NCI-H526 treated with DMSO at 0.1 percent for 48 hours (cell line): ENCODE data around the gene H19.

Source experiments
- DNase-seq: peaks from one replicate; lab custom pipeline; 2025; lab: John Stamatoyannopoulos, UW

The H19 gene

DNA sequence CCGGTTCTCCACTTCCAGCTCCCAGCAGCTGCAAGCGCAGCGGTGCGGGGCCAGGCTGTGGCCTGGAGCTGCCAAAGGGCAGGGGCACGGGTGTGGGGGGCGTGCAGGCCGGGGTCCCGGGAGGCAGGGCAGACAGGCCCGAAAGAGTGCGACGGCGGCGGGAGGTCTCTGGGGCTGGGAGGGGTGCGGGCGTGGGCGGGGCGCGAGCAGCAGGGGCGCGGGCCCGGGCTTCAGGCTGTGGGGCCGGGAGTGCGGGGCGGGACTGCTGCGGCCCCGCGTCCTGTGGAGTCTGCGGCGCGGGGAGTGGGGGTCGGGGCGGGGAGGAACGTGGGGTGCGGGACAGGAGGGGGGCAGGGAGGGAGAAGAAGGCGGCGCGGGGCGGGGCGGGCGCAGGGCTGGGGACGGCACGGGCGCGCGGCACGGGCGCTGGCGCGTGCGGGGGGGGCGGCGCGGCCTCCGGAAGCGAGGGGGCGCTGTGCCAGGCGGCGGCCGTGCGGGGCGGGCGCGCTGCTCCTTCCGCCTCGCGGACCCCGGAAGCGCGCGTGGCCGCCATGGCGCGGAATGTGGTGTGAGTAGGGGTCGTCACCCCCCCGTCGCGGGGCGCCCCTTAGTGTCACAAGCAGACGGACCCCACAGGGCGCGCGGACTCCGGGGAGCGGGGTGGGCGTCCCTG, 50.7 kb downstream of the H19 start, which contains the start of gene MRPL23:
MRPL23 (plus strand) TSS at position 521 of the 673 bp plus-strand sequence; CDS start at position 552, 31 bp downstream.
- DNase-seq = no peak
